T-helper 1 cell (primary cell): ENCODE measurements around the gene RYR2.
"Not testable (repeated sequence)": the region's sequence is repeated elsewhere in the genome, so short reads cannot be mapped to it uniquely, and the experiment has no call there.

Experiments used
- DNase-seq, 5 donors: peaks; one replicate each; pipeline ENCODE4 v3.0.0-alpha.2; 2012 to 2020

The RYR2 gene

GRCh38 chr1:237583756-237584155 lies 541.8 kb downstream of the RYR2 start:
- no peak for DNase-seq

- no peak for DNase-seq
These were observed 548.4 kb downstream of the RYR2 start for GRCh38 chr1:237590386-237590785.

- no peak for DNase-seq
These were observed 549.4 kb downstream of the RYR2 start for GRCh38 chr1:237591353-237591752.

GRCh38 chr1:237603036-237603568 lies 561.1 kb downstream of the RYR2 start:
- not testable (repeated sequence) for DNase-seq

GRCh38 chr1:237608433-237608832 lies 566.4 kb downstream of the RYR2 start:
- DNase-seq = no peak

GRCh38 chr1:237610157-237610556 lies 568.2 kb downstream of the RYR2 start:
- DNase-seq = no peak

- DNase-seq = no peak
These were observed 572.0 kb downstream of the RYR2 start for GRCh38 chr1:237613984-237614383.

GRCh38 chr1:237619553-237619952 lies 577.6 kb downstream of the RYR2 start:
- DNase-seq = no peak

GRCh38 chr1:237634922-237635321 lies 592.9 kb downstream of the RYR2 start:
- DNase-seq = no peak

GRCh38 chr1:237638555-237638954 lies 596.6 kb downstream of the RYR2 start:
- DNase-seq = no peak

GRCh38 chr1:237640011-237640671 lies 598.2 kb downstream of the RYR2 start:
- no peak for DNase-seq

GRCh38 chr1:237640966-237641365 lies 599.0 kb downstream of the RYR2 start:
- DNase-seq = no peak

- no peak for DNase-seq
These were observed 608.8 kb downstream of the RYR2 start for GRCh38 chr1:237650809-237651208.

- no peak for DNase-seq
These were observed 613.8 kb downstream of the RYR2 start for GRCh38 chr1:237655778-237656177.

- DNase-seq = no peak
These were observed 622.4 kb downstream of the RYR2 start for GRCh38 chr1:237664348-237664747.

- DNase-seq = no peak
These were observed 628.3 kb downstream of the RYR2 start for GRCh38 chr1:237670302-237670701.

GRCh38 chr1:237671262-237671661 lies 629.3 kb downstream of the RYR2 start:
- DNase-seq = no peak

- no peak for DNase-seq
These were observed 630.0 kb downstream of the RYR2 start for GRCh38 chr1:237671935-237672334.

GRCh38 chr1:237672748-237673147 lies 630.8 kb downstream of the RYR2 start:
- no peak for DNase-seq

GRCh38 chr1:237673631-237674030 lies 631.6 kb downstream of the RYR2 start:
- no peak for DNase-seq

- DNase-seq = no peak
These were observed 636.0 kb downstream of the RYR2 start for GRCh38 chr1:237677979-237678378.

GRCh38 chr1:237679687-237680086 lies 637.7 kb downstream of the RYR2 start:
- DNase-seq = no peak

- no peak for DNase-seq
These were observed 639.2 kb downstream of the RYR2 start for GRCh38 chr1:237681210-237681609.

GRCh38 chr1:237684236-237684635 lies 642.3 kb downstream of the RYR2 start:
- DNase-seq = no peak

GRCh38 chr1:237685551-237685950 lies 643.6 kb downstream of the RYR2 start:
- no peak for DNase-seq
